Activated CD4-positive, CD25-positive, alpha-beta regulatory T cell treated with anti-CD3 and anti-CD28 coated beads, Interleukin-2, amount 50 U/mL, for 72 hours (primary cell): ENCODE results near the gene MBIP.

Experiments
- DNase-seq: peaks from one replicate; pipeline ENCODE4 v3.0.0; 2021

MBIP gene

GRCh38 chr14:36260970-36261640, 59.3 kb downstream of the MBIP start:
- no peak for DNase-seq

GRCh38 chr14:36258241-36258640, 62.2 kb downstream of the MBIP start:
- DNase-seq: no peak

- no peak for DNase-seq
Measured at GRCh38 chr14:36256126-36256801, 64.2 kb downstream of the MBIP start.

DNA sequence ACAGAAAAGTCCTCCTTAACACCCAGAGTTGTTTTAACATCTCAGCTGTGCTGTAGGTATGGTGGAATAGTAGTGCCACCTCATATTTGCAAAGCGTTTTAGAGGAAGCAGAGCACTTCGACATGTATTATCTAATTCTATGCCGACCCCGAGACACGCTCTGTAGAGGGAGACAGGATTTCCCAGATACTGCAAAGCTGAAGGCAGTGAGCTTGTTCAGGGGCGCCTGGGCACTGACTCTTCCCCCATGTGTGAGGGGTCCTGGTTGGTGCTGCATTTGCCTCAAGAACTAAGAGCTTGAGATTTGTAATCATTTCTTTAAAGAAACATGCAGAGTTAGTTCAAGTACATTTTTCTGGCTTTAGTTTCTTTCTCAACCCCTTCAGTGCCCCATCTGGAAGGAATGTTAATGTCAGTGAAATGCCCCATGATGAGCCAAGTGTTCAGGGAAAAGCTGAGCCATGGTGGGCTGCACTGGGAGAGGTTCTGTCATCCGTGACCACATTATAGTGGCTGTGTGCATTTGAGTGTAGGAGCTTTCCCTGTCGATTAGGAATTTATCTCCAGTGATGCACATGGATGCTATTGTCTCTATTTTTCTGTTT, 66.3 kb downstream of the MBIP start:
- no peak for DNase-seq
